Activated T-cell treated with anti-CD3 and anti-CD28 coated beads, Interleukin-2, amount 50 U/mL, for 72 hours (primary cell): ENCODE data around the gene BORCS8. TPM values are rescaled to one million over a fixed set of nuclear protein-coding genes. Genes with fewer than 3 reads are reported as not detected.
A peak's percentile ranks its signal among the peaks of the same experiment; 100 is the strongest.

Experiments
- ATAC-seq, 2 donors: fragments of 150-1000 bp; cut with Tn5 transposase; replicated peaks in 1 of 2; 2 replicates each; pipeline ENCODE4 v1.10.0; 2021; ENCODE audit warnings: moderate library complexity in 2 of 2, mild to moderate bottlenecking in 1 of 2
- DNase-seq, 2 donors: peaks; one replicate each; pipeline ENCODE4 v3.0.0; 2021 to 2022; ENCODE audit warnings: mixed read lengths in 1 of 2
- H3K27ac Mint-ChIP-seq: one replicate; pipeline ENCODE4 v1.8.0; 2022; ENCODE audit warnings: mild to moderate bottlenecking, moderate library complexity, mixed read lengths
- H3K27me3 Mint-ChIP-seq: one replicate; pipeline ENCODE4 v1.8.0; 2022; ENCODE audit warnings: low read depth, mixed read lengths
- H3K36me3 Mint-ChIP-seq, 2 donors: one replicate each; pipeline ENCODE4 v1.8.0; 2022; ENCODE audit warnings: mixed read lengths in 2 of 2, mild to moderate bottlenecking in 1 of 2; ENCODE audit not compliant: insufficient read depth in 2 of 2
- H3K4me1 Mint-ChIP-seq: one replicate; pipeline ENCODE4 v1.8.0; 2022; ENCODE audit warnings: low read depth, mixed read lengths
- H3K4me3 Mint-ChIP-seq, 2 donors: one replicate each; pipeline ENCODE4 v1.8.0; 2022; ENCODE audit warnings: mild to moderate bottlenecking in 2 of 2, mixed read lengths in 2 of 2, moderate library complexity in 2 of 2
- H3K9me3 Mint-ChIP-seq, 2 donors: one replicate each; pipeline ENCODE4 v1.8.0; 2022; ENCODE audit warnings: mixed read lengths in 2 of 2
- total RNA-seq, 2 donors: library from RNA; stranded (reverse); gene quantifications; one replicate each; pipeline ENCODE4 v1.2.3, GENCODE V29; 2022

BORCS8 gene
- 10 to 100 TPM; 10.7 to 16.2 TPM for total RNA-seq

DNA sequence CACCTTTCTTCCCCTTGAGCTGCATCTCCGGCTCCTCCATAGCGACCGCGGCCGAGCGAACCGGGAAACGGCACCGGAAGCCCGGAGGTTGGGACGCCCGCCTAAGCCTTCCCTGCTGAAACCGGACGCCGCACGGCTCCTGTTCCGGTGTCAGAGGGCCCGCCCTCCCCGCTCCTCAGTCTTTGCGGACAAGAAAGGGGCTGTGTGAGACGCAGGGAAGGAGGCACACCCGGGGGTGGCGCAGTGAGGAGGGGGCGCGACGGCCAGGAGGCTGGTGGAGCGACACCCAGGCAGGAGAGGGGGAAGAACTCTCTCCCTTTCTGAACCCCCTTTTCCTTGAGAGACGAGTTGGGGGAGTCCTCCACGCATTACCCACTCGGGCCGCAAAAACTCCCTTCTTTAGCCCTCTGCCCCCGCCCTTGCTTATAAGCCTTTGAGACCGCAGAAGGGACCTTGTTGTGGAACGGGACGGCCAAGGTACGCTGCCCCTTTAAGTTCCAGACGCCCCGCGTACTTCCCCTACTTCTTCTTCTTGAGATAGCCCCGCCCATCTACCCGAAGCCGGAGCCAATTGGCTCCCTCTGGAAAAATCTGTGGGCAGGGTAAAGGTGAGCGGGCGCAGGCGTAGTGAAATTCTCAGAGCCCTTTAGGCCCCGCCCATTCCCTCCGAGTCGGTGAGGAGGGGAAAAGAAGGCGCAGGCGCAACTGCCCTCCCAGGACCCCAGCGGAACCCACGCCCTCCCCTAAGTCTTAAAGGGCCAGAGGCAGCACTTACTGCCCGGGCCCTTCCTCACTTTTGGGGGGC lies at the start of gene BORCS8, which contains the start of gene RFXANK:
TSS of gene BORCS8 (minus strand) at position 75 of the 805 bp plus-strand sequence. CDS start at position 40, 35 bp downstream.
TSS of gene RFXANK (plus strand) at position 181 of the 805 bp plus-strand sequence. CDS start 1,689 bp downstream, outside the sequence.
- ATAC-seq (peak; percentile 88 to 90), DNase-seq (peak; percentile 98 to 99)
- Mint-ChIP-seq H3K4me3 (peak within 1 kb of the TSS; percentile 93 to 96), H3K4me1 (peaks cover 51% of the 10 kb centered on the region), H3K27ac (peak within 1 kb of the TSS; percentile 99), H3K36me3 (peaks cover 0 to 7% of the 10 kb centered on the region in 2 donors), H3K9me3 (no peaks in the 10 kb centered on the region), H3K27me3 (no peaks in the 10 kb centered on the region)

GRCh38 chr19:19240476-19240875 lies 48.5 kb upstream of the BORCS8 start:
- Mint-ChIP-seq H3K4me1 (no peaks in the 10 kb centered on the region), H3K27me3 (peaks cover 14% of the 10 kb centered on the region), H3K4me3 (no peak overlapping the region), H3K36me3 (peaks cover 4 to 9% of the 10 kb centered on the region in 2 donors), H3K27ac (no peak overlapping the region), H3K9me3 (peaks cover 6 to 7% of the 10 kb centered on the region in 2 donors)
- DNase-seq, result no peak
- ATAC-seq, result no peak

GRCh38 chr19:19239675-19240074 lies 47.7 kb upstream of the BORCS8 start:
- Mint-ChIP-seq H3K27ac (no peak overlapping the region), H3K4me3 (no peak overlapping the region), H3K4me1 (no peaks in the 10 kb centered on the region), H3K9me3 (peaks cover 6 to 7% of the 10 kb centered on the region in 2 donors), H3K27me3 (peaks cover 14% of the 10 kb centered on the region), H3K36me3 (peaks cover 4 to 9% of the 10 kb centered on the region in 2 donors)
- DNase-seq, result no peak
- ATAC-seq, result no peak

- Mint-ChIP-seq H3K9me3 (peaks cover 6 to 7% of the 10 kb centered on the region in 2 donors), H3K27ac (no peak overlapping the region), H3K27me3 (peaks cover 14% of the 10 kb centered on the region), H3K4me3 (no peak overlapping the region), H3K36me3 (peaks cover 4 to 12% of the 10 kb centered on the region in 2 donors), H3K4me1 (no peaks in the 10 kb centered on the region)
- no peak for DNase-seq
- no peak for ATAC-seq
These were observed 46.4 kb upstream of the BORCS8 start for GRCh38 chr19:19238126-19238894.

GRCh38 chr19:19236173-19236572 lies 44.2 kb upstream of the BORCS8 start:
- Mint-ChIP-seq H3K9me3 (peaks cover 6 to 9% of the 10 kb centered on the region in 2 donors), H3K27me3 (peaks cover 14% of the 10 kb centered on the region), H3K4me1 (no peaks in the 10 kb centered on the region), H3K36me3 (peaks cover 4 to 14% of the 10 kb centered on the region in 2 donors), H3K27ac (no peak overlapping the region), H3K4me3 (no peak overlapping the region)
- ATAC-seq (no peak), DNase-seq (no peak)

DNA sequence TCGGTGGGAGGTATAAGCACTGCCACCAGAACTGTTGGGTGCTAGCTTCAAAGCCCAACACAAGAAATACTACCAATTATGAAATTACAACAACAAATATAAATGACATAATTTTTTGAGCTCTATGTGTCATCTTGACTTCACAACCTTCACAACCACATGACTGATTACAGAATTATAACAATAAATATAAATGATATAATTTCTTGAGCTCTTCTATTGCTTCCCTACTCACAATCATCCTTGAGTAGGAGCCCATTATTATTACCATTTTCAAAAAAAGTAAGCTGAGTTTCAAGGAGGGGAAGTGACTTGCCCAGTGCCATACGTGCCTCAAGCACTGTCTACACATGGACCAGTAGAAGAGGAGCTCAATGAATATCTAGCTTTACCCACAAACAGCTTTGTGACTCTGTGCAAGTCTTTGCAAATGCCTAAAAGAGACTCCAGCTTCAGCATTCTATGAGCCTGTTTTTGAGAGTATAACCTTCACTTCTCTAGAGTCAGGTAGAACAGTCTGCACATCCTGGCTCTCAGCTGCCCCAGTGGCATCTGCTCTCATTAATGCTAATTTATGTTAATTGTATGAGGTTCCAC lies 42.4 kb upstream of the BORCS8 start:
- Mint-ChIP-seq H3K36me3 (peaks cover 4 to 14% of the 10 kb centered on the region in 2 donors), H3K9me3 (peaks cover 6 to 9% of the 10 kb centered on the region in 2 donors), H3K27ac (no peak overlapping the region), H3K4me1 (no peaks in the 10 kb centered on the region), H3K4me3 (no peak overlapping the region), H3K27me3 (peaks cover 8% of the 10 kb centered on the region)
- no peak for ATAC-seq
- no peak for DNase-seq

GRCh38 chr19:19232261-19232721 lies 40.3 kb upstream of the BORCS8 start:
- H3K4me1 Mint-ChIP-seq, result no peaks in the 10 kb centered on the region
- no peak overlapping the region for H3K27ac Mint-ChIP-seq
- peaks cover 10% of the 10 kb centered on the region for H3K27me3 Mint-ChIP-seq
- peaks cover 4 to 14% of the 10 kb centered on the region in 2 donors for H3K36me3 Mint-ChIP-seq
- ATAC-seq (no peak), DNase-seq (no peak)
- H3K4me3 Mint-ChIP-seq, result no peak overlapping the region
- H3K9me3 Mint-ChIP-seq, result peaks cover 6 to 9% of the 10 kb centered on the region in 2 donors

DNA sequence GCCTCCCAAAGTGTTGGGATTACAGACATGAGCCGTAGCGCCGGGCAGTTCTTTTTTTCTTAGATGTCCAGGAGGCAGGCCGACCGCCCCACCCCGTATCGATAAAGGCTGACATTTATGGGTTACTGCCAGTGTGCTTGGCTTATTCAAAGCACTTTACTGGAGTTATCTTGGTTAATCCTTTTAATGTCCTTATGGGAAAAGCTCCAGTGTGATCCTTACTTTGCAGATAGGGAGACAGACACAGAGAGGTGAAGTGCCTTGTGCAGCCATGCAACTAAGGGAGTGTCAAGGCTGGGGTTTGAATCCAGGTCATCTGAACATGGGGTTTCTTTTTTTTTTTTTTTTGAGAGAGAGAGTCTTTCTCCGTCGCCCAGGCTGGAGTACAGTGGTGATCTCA lies 39.0 kb upstream of the BORCS8 start:
- H3K4me1 Mint-ChIP-seq, result no peaks in the 10 kb centered on the region
- H3K27ac Mint-ChIP-seq, result no peak overlapping the region
- H3K36me3 Mint-ChIP-seq, result peaks cover 1 to 8% of the 10 kb centered on the region in 2 donors
- H3K27me3 Mint-ChIP-seq, result peaks cover 10% of the 10 kb centered on the region
- peaks cover 0 to 5% of the 10 kb centered on the region in 2 donors for H3K9me3 Mint-ChIP-seq
- DNase-seq (no peak), ATAC-seq (no peak)
- H3K4me3 Mint-ChIP-seq, result no peak overlapping the region

DNA sequence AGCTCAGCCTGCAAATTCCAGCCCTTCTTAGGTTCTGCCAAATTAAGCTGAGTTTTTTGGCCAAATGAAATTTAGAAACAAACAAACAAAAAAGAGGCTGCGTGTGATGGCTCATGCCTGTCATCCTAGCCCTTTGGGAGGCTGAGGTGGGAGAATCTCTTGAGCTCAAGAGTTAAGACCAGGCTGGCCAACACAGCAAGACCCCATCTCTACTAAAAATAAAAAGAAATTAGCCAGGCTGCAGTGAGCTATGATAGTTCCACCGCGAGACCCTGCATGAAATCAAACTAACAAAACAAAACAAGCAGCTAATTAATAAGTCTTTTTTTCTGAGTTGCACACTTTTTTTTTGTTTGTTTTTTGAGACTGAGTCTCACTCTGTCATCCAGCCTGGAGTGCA lies 37.7 kb upstream of the BORCS8 start:
- Mint-ChIP-seq H3K27me3 (peaks cover 11% of the 10 kb centered on the region), H3K4me1 (peaks cover 6% of the 10 kb centered on the region), H3K36me3 (peaks cover 0 to 4% of the 10 kb centered on the region in 2 donors), H3K4me3 (no peak overlapping the region), H3K27ac (no peak overlapping the region), H3K9me3 (peaks cover 0 to 2% of the 10 kb centered on the region in 2 donors)
- DNase-seq (no peak), ATAC-seq (no peak)

GRCh38 chr19:19227217-19227616 lies 35.3 kb upstream of the BORCS8 start:
- DNase-seq, result no peak
- H3K27me3 Mint-ChIP-seq, result peaks cover 17% of the 10 kb centered on the region
- H3K9me3 Mint-ChIP-seq, result no peaks in the 10 kb centered on the region
- no peak overlapping the region for H3K27ac Mint-ChIP-seq
- peaks cover 0 to 1% of the 10 kb centered on the region in 2 donors for H3K36me3 Mint-ChIP-seq
- ATAC-seq, result no peak
- peaks cover 6% of the 10 kb centered on the region for H3K4me1 Mint-ChIP-seq
- H3K4me3 Mint-ChIP-seq, result no peak overlapping the region

DNA sequence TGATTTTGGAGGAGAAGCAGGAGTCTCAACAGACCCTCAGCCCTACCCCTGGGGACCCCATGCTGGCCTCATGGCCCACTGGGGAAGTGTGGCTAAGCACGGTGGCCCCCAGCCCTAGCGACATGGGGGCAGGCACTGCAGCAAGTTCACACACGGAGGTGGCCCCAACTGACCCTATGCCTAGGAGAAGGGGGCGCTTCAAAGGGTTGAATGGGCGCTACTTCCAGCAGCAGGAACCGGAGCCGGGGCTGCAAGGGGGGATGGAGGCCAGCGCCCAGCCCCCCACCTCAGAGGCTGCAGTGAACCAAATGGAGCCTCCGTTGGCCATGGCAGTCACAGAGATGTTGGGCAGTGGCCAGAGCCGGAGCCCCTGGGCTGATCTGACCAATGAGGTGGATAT lies 34.7 kb upstream of the BORCS8 start:
- peaks cover 6% of the 10 kb centered on the region for H3K4me1 Mint-ChIP-seq
- no peak for ATAC-seq
- no peak overlapping the region for H3K4me3 Mint-ChIP-seq
- H3K27ac Mint-ChIP-seq, result no peak overlapping the region
- H3K36me3 Mint-ChIP-seq, result no peaks in the 10 kb centered on the region
- no peak for DNase-seq
- H3K27me3 Mint-ChIP-seq, result peaks cover 17% of the 10 kb centered on the region
- H3K9me3 Mint-ChIP-seq, result no peaks in the 10 kb centered on the region

GRCh38 chr19:19226204-19226603 lies 34.3 kb upstream of the BORCS8 start:
- peaks cover 17% of the 10 kb centered on the region for H3K27me3 Mint-ChIP-seq
- ATAC-seq, result no peak

More at GRCh38 chr19:19226204-19226603, 34.3 kb upstream of the BORCS8 start:
- Mint-ChIP-seq H3K27ac (no peak overlapping the region), H3K4me3 (no peak overlapping the region), H3K36me3 (no peaks in the 10 kb centered on the region), H3K4me1 (peaks cover 6% of the 10 kb centered on the region), H3K9me3 (no peaks in the 10 kb centered on the region)
- DNase-seq, result no peak
